ENCODE measurements around the gene ACADS.

GRCh38 chr12:120744922-120745493 lies 19.4 kb downstream of the ACADS start:
- TF ChIP-seq CTCF (IDR thresholded peaks at IDR 0.05) (no peak), POLR2A (IDR thresholded peaks at IDR 0.05) (no peak)

Measured in uterus (tissue), 2 donors.